HCT116 (cell line): ENCODE measurements around the gene REEP6. TPM values are rescaled to one million over a fixed set of nuclear protein-coding genes. Genes with fewer than 3 reads are reported as not detected.

Experiments used
- ATAC-seq: fragments of 200-7000 bp; cut with Tn5 transposase; 2 replicates; pipeline ENCODE4 v1.9.1; 2020; ENCODE audit warnings: mild to moderate bottlenecking, moderate library complexity
- BruUV-seq: library from RNA; stranded (reverse); fragments of 400-500 nt; replicated peaks from 2 replicates; lab custom pipeline; 2021; lab: Mats Ljungman, UMichigan
- CTCF ChIA-PET: fragments of 300-600 bp; sonication (Branson Sonifier 250); formaldehyde crosslinking; loops from one replicate; lab custom pipeline; 2021; ENCODE audit warnings: antibody characterized with exemption; lab: Charles Lee
- POLR2A ChIA-PET: fragments of 300-600, 350-600 bp; sonication (Branson Sonifier 250); formaldehyde crosslinking; loops from one replicate; lab custom pipeline; 2021; ENCODE audit warnings: antibody characterized with exemption; lab: Charles Lee
- RAD21 ChIA-PET, 2 experiments: fragments of 300-600 bp; sonication (Branson Sonifier 250); formaldehyde crosslinking; loops; one replicate each; lab custom pipeline; 2023; ENCODE audit warnings: low total read pairs in 2 of 2; ENCODE audit not compliant: uncharacterized antibody in 2 of 2, unreplicated experiment in 2 of 2, low non-redundant PET in 1 of 2; lab: Charles Lee
- DNase-seq: peaks from one replicate; pipeline ENCODE4 v3.0.0-alpha.2; 2010; ENCODE audit warnings: low read depth, low spot score
- H2AFZ ChIP-seq: fragments of 200-600 bp; shearing (Covaris generic), sonication (generic); 2 replicates; pipeline ENCODE4 v1.6.1; 2017; ENCODE audit warnings: low read depth, mixed run types, mixed read lengths, antibody characterized with exemption, low read length; ENCODE audit not compliant: poor library complexity, severe bottlenecking
- H3K27ac ChIP-seq: 2 replicates; pipeline ENCODE4 v1.5.1; 2012; ENCODE audit warnings: low read depth, low read length
- H3K27me3 ChIP-seq: fragments of 200-600 bp; sonication (generic); 2 replicates; pipeline ENCODE4 v1.6.1; 2016; ENCODE audit warnings: mixed run types, low read length, mixed read lengths; ENCODE audit not compliant: insufficient read depth
- H3K36me3 ChIP-seq, 2 experiments: fragments of 200-500 bp in 1 of 2; fragments of 200-600 bp in 1 of 2; sonication (Bioruptor generic) in 1 of 2; sonication (generic) in 1 of 2; 2 replicates each; pipeline versions ENCODE4 v1.5.1 to v1.6.1; 2014 to 2016; ENCODE audit warnings: low read length in 2 of 2, inconsistent platforms in 1 of 2, mixed read lengths in 1 of 2, mixed run types in 1 of 2; ENCODE audit not compliant: insufficient read depth in 2 of 2, control insufficient read depth in 1 of 2
- H3K4me1 ChIP-seq, 2 experiments: fragments of 200-600 bp in 1 of 2; sonication (generic) in 1 of 2; 2 replicates each; pipeline versions ENCODE4 v1.5.1 to v1.6.1; 2012 to 2017; ENCODE audit warnings: low read length in 2 of 2, inconsistent platforms in 1 of 2, mild to moderate bottlenecking in 1 of 2, mixed read lengths in 1 of 2, mixed run types in 1 of 2, moderate library complexity in 1 of 2; ENCODE audit not compliant: insufficient read depth in 2 of 2, control insufficient read depth in 1 of 2
- H3K4me2 ChIP-seq: fragments of 200-600 bp; sonication (generic); 2 replicates; pipeline ENCODE4 v1.6.1; 2017; ENCODE audit warnings: mixed run types, low read length, mixed read lengths
- H3K4me3 ChIP-seq, 2 experiments: fragments of 200-600 bp in 1 of 2; sonication (generic) in 1 of 2; replicated peaks in 1 of 2; 2 replicates each; pipeline ENCODE4 v1.5.1; 2011 to 2016; ENCODE audit warnings: low read length in 2 of 2, control low read depth in 1 of 2, low read depth in 1 of 2, mild to moderate bottlenecking in 1 of 2, mixed read lengths in 1 of 2, mixed run types in 1 of 2
- H3K79me2 ChIP-seq: fragments of 200-600 bp; sonication (generic); 2 replicates; pipeline ENCODE4 v1.6.1; 2017; ENCODE audit warnings: mild to moderate bottlenecking, mixed run types, low read length, moderate library complexity, mixed read lengths; ENCODE audit not compliant: insufficient read depth
- H3K9ac ChIP-seq: fragments of 200-600 bp; sonication (generic); 2 replicates; pipeline ENCODE4 v1.6.1; 2016; ENCODE audit warnings: low read length, mixed read lengths
- H3K9me2 ChIP-seq: fragments of 200-600 bp; sonication (generic), shearing (Covaris generic); 2 replicates; pipeline ENCODE4 v1.6.1; 2017; ENCODE audit warnings: mixed run types, mild to moderate bottlenecking, moderate library complexity; ENCODE audit not compliant: insufficient read depth
- H3K9me3 ChIP-seq, 2 experiments: fragments of 200-500 bp in 1 of 2; fragments of 200-600 bp in 1 of 2; sonication (Bioruptor generic) in 1 of 2; sonication (generic) in 1 of 2; 2 replicates each; pipeline ENCODE4 v1.6.1; 2014 to 2017; ENCODE audit warnings: low read length in 2 of 2, mixed read lengths in 2 of 2, inconsistent platforms in 1 of 2, low read depth in 1 of 2, mild to moderate bottlenecking in 1 of 2, mixed run types in 1 of 2, moderate library complexity in 1 of 2; ENCODE audit not compliant: control insufficient read depth in 1 of 2, insufficient read depth in 1 of 2
- H4K20me1 ChIP-seq: fragments of 200-600 bp; sonication (generic), shearing (Covaris generic); 2 replicates; pipeline ENCODE4 v1.6.1; 2017; ENCODE audit warnings: mixed run types, mild to moderate bottlenecking, moderate library complexity; ENCODE audit not compliant: insufficient read depth
- ATF3 ChIP-seq: IDR thresholded peaks from 2 replicates; pipeline ENCODE4 v1.6.1; 2012
- CBX3 ChIP-seq: IDR thresholded peaks from 2 replicates; pipeline ENCODE4 v1.6.1; 2012; ENCODE audit warnings: low read depth
- CTCF ChIP-seq, 3 experiments: fragments of 200-600 bp in 1 of 3; sonication (generic) in 1 of 3; IDR thresholded peaks in 2 of 3; conservative IDR thresholded peaks in 1 of 3; 2 replicates each; pipeline ENCODE4 v1.5.1; 2012 to 2017; ENCODE audit warnings: low read depth in 2 of 3, low read length in 2 of 3, antibody characterized with exemption in 1 of 3, borderline replicate concordance in 1 of 3, control low read depth in 1 of 3, mild to moderate bottlenecking in 1 of 3, mixed read lengths in 1 of 3, mixed run types in 1 of 3, moderate library complexity in 1 of 3; ENCODE audit not compliant: insufficient read depth in 1 of 3
- EZH2 ChIP-seq: fragments of 200-600 bp; sonication (generic); IDR thresholded peaks from 2 replicates; pipeline ENCODE4 v1.6.1; 2017; ENCODE audit warnings: antibody characterized with exemption, mixed run types
- FOSL1 ChIP-seq: IDR thresholded peaks from 2 replicates; pipeline ENCODE4 v1.6.1; 2012; ENCODE audit warnings: low read depth
- JUND ChIP-seq: IDR thresholded peaks from 2 replicates; pipeline ENCODE4 v1.6.1; 2012
- MAX ChIP-seq: IDR thresholded peaks from 2 replicates; pipeline ENCODE4 v1.6.1; 2012
- POLR2A ChIP-seq: IDR thresholded peaks from 2 replicates; pipeline ENCODE4 v1.7.0; 2011; ENCODE audit warnings: borderline replicate concordance; ENCODE audit not compliant: insufficient read depth, insufficient read length; ENCODE audit errors: extremely low read depth
- POLR2AphosphoS5 ChIP-seq: IDR thresholded peaks from 2 replicates; pipeline ENCODE4 v1.6.1; 2011; ENCODE audit warnings: mild to moderate bottlenecking, low read depth, low read length, moderate library complexity
- REST ChIP-seq: IDR thresholded peaks from 2 replicates; pipeline ENCODE4 v1.6.1; 2012; ENCODE audit warnings: low read depth
- SIN3A ChIP-seq: IDR thresholded peaks from 2 replicates; pipeline ENCODE4 v1.6.1; 2012; ENCODE audit warnings: low read depth
- YY1 ChIP-seq: IDR thresholded peaks from 2 replicates; pipeline ENCODE4 v1.6.1; 2011; ENCODE audit warnings: low read length, low read depth, moderate library complexity, mild to moderate bottlenecking; ENCODE audit not compliant: insufficient replicate concordance; ENCODE audit errors: extremely low read depth
- ZBTB33 ChIP-seq: IDR thresholded peaks from 2 replicates; pipeline ENCODE4 v1.6.1; 2011; ENCODE audit warnings: mild to moderate bottlenecking, low read length, moderate library complexity; ENCODE audit not compliant: insufficient replicate concordance; ENCODE audit errors: extremely low read depth
- ZFX ChIP-seq: fragments of 450-650 bp; IDR thresholded peaks from 2 replicates; pipeline ENCODE4 v1.6.1; 2017
- ZNF274 ChIP-seq: fragments of 200-500 bp; sonication (Bioruptor generic); IDR thresholded peaks from 2 replicates; pipeline ENCODE4 v1.6.1; 2014; ENCODE audit warnings: mild to moderate bottlenecking, low read depth, low read length, inconsistent platforms
- intact Hi-C: fragments of 100-400 bp; cut with micrococcal nuclease; formaldehyde crosslinking; loops from 2 replicates; pipeline ENCODE4 v1.10.0; 2022
- total RNA-seq: library from RNA; stranded (reverse); gene quantifications from one replicate; pipeline ENCODE4 v1.2.1, GENCODE V29; 2021; ENCODE audit not compliant: unreplicated experiment

REEP6 gene
- total RNA-seq, 1 experiment from 2014 or later: 53.9 TPM

GRCh38 chr19:1540365-1540925, 49.5 kb downstream of the REEP6 start:
- ChIA-PET CTCF (no interaction called here), POLR2A (no interaction called here), RAD21 (no interaction called here)
- no peak overlapping the region for H3K9ac ChIP-seq
- no peaks in the 10 kb centered on the region for H3K9me3 ChIP-seq
- no peak overlapping the region for H2AFZ ChIP-seq
- H3K4me2 ChIP-seq: no peak overlapping the region
- TF ChIP-seq CTCF (IDR thresholded peaks at IDR 0.05 in 2 of 3, conservative IDR thresholded peaks at IDR 0.05 in 1 of 3; ENCODE audit: borderline replicate concordance in 1 of 3, insufficient read depth in 1 of 3, low read depth in 2 of 3, low read length in 2 of 3) (no peak), ZNF274 (no peak), REST (no peak), YY1 (no peak), CBX3 (no peak), POLR2AphosphoS5 (no peak), MAX (no peak), JUND (no peak), POLR2A (no peak), ZFX (no peak), SIN3A (no peak), ATF3 (no peak), ZBTB33 (no peak), FOSL1 (no peak), EZH2 (no peak)
- no peak overlapping the region for H3K4me3 ChIP-seq
- no peak overlapping the region for H3K27ac ChIP-seq
- H3K36me3 ChIP-seq: no peaks in the 10 kb centered on the region
- intact Hi-C loops: no loop called here
- H4K20me1 ChIP-seq: no peaks in the 10 kb centered on the region
- DNase-seq (no peak), ATAC-seq (no peak)
- no peaks in the 10 kb centered on the region for H3K79me2 ChIP-seq
- H3K9me2 ChIP-seq: no peaks in the 10 kb centered on the region
- no TSS peak for BruUV-seq
- no peaks in the 10 kb centered on the region for H3K27me3 ChIP-seq
- H3K4me1 ChIP-seq: peaks cover 5 to 24% of the 10 kb centered on the region in 2 experiments; a peak in 3 of 4 replicates
